ENCODE data around the gene KLRF2.

KLRF2 gene

DNA sequence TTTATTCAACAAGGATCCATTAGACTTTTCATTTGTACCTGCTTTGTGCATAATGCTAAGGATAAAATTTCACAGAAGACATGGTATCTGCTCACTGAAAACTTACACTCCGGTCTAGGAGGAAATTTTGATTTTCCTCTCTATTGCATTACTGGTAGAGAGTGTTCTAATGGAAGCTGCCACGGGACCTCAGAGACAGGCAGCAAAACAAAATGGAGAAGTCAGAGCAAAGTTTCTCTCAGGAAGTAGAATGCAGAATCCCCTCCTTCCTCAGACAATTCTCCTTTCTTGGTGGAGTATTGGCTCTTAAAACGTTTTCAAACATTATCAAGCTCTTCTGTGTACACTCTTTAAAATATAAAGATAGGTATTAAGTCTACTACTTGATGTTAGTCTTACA lies 24.4 kb upstream of the KLRF2 start:
- no peak overlapping the region for H3K4me3 ChIP-seq (ENCODE audit: low read length)
- DNase-seq (ENCODE audit: low read depth) = no peak
- TF ChIP-seq, protein P1, sequence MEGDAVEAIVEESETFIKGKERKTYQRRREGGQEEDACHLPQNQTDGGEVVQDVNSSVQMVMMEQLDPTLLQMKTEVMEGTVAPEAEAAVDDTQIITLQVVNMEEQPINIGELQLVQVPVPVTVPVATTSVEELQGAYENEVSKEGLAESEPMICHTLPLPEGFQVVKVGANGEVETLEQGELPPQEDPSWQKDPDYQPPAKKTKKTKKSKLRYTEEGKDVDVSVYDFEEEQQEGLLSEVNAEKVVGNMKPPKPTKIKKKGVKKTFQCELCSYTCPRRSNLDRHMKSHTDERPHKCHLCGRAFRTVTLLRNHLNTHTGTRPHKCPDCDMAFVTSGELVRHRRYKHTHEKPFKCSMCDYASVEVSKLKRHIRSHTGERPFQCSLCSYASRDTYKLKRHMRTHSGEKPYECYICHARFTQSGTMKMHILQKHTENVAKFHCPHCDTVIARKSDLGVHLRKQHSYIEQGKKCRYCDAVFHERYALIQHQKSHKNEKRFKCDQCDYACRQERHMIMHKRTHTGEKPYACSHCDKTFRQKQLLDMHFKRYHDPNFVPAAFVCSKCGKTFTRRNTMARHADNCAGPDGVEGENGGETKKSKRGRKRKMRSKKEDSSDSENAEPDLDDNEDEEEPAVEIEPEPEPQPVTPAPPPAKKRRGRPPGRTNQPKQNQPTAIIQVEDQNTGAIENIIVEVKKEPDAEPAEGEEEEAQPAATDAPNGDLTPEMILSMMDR (IDR thresholded peaks at IDR 0.05; ENCODE audit: insufficient read depth, low read depth, low read length, missing control alignments) = no peak

DNA sequence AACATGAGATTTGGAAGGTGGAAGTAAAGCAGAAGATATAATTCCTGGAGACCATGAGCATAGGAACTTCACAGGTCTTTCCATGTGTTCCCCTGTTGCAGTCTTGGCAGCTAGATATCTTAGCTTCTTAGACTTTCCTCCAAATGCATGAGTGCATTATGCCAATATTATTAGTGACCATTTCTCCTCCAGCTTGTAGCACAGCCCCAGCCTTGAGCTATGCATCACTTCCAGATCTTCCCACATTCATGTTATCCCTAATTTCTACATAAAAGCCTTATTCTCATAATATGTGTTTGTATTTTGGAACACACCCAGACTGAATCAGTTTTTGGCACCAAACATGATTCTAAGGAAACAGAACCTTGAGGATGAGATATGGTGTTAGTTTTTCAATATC lies 23.2 kb upstream of the KLRF2 start:
- H3K4me3 ChIP-seq (ENCODE audit: low read length) = no peak overlapping the region
- DNase-seq (ENCODE audit: low read depth) = no peak
- TF ChIP-seq, protein P1 (IDR thresholded peaks at IDR 0.05; ENCODE audit: insufficient read depth, low read depth, low read length, missing control alignments) = no peak

DNA sequence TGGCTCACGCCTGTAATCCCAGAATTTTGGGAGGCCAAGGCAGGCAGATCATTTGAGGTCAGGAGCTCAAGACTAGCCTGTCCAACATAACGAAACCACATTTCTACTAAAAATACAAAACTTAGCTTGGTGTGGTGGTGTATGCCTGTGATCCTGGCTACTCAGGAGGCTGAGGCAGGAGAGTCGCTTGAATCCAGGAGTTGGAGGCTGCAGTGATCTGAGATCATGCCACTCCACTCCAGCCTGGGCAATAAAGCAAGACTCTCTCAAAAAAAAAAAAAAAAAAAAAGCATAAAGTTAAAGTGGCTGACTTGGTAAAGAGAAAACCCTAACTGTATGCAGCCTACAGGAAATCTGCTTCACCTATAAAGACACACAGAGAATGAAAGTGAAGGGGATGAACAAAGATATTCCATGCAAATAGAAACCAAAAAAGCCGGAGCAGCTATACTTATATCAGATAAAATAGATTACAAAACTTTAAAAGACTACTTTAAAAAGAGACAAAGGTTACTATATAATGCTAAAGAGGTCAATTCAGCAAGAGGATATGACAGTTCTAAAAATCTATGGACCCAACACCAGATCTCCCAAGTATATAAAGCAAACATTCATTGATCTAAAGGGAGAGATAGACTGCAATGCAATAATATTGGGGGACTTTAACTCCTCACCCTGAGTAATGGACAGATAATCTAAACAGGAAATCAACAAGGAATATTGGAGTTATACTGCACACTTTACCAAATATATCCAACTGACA lies 16.2 kb upstream of the KLRF2 start:
- DNase-seq (ENCODE audit: low read depth) = no peak
- no peak overlapping the region for H3K4me3 ChIP-seq (ENCODE audit: low read length)

DNA sequence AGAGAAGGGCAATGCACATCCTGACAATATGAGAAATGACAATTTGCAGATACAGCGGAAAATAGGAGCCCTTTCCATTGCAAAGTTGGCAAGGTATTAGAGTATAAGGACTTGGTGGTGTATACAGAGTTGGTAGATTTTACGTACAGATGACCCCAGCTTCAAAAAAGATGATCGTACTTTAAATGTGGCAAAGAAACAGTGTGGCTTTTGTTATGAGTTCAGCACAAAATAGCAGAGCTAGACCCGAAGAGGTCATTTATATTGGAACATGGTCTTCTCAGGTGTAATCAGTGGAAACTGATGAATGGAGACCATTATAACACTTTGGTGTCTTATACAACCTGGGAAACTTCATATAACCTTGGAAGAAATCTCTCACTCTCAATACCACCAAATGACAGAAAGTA lies 14.4 kb upstream of the KLRF2 start:
- H3K4me3 ChIP-seq (ENCODE audit: low read length) = no peak overlapping the region
- no peak for DNase-seq (ENCODE audit: low read depth)
- TF ChIP-seq, protein P1 (IDR thresholded peaks at IDR 0.05; ENCODE audit: insufficient read depth, low read depth, low read length, missing control alignments) = no peak

More for the DNA sequence above, 16.2 kb upstream of the KLRF2 start:
- TF ChIP-seq, protein P1 (IDR thresholded peaks at IDR 0.05; ENCODE audit: insufficient read depth, low read depth, low read length, missing control alignments) = no peak

DNA sequence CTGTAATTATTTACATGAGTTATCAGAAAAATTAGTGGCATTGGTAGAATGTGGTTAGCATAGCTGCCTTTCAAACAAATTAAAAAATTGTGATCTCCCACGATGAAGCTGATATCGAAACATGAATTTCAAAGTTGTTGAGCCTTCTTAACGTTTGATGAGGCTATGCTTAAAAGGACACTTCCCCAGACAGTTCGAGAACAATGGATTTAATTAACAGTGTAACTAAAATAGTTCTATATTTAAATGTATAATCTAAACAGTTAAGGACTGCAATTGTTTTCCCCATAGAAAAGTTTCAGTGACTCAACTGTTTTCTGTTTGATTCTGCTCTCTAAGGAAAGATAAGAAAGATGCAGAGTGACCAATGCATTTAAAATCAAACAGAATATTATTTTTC lies 13.8 kb upstream of the KLRF2 start:
- no peak for DNase-seq (ENCODE audit: low read depth)
- H3K4me3 ChIP-seq (ENCODE audit: low read length) = no peak overlapping the region
- TF ChIP-seq, protein P1 (IDR thresholded peaks at IDR 0.05; ENCODE audit: insufficient read depth, low read depth, low read length, missing control alignments) = no peak

DNA sequence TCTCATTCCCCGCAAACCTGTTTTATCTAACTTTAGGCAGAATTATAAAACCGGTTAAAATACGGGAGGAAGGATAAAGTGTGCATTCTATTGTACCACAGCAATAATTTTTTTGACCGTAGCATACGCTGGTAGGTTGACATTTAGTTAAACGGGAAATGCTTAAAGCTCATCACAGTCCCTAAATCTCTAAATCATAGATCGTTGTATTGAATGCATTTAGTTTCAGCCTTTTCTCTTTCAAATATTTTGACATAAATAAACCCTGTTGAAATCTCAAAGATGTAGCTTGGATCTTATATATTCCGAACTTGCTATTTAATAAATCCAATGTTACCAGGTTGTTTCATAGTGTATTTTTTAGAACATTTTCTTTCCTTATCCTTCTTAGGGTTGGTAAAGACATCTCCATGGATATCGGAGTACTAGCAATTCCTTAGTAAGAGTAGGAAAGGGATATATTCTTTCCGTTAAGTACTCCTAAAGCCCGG lies 12.9 kb upstream of the KLRF2 start:
- no peak for DNase-seq (ENCODE audit: low read depth)
- TF ChIP-seq, protein P1 (IDR thresholded peaks at IDR 0.05; ENCODE audit: insufficient read depth, low read depth, low read length, missing control alignments) = no peak
- H3K4me3 ChIP-seq (ENCODE audit: low read length) = peak overlapping the region; percentile 55

DNA sequence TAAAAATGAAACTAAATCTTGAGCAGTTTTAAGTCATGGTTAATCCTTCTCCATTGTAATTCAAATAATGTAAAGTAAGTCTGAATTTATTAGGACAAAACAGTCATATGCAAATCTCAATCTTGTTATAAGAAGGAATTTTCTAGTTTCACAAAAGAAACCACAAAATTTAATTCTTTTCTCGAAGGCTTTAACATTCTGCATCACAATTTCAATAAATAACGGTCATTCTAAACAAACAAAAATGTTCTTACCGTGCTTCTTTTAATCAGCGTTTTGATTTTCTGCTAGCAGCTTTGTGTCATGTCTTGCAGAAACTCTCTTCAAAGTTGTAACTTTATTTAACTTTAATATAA lies 12.4 kb upstream of the KLRF2 start:
- peak overlapping the region; percentile 55 for H3K4me3 ChIP-seq (ENCODE audit: low read length)
- TF ChIP-seq, protein P1 (IDR thresholded peaks at IDR 0.05; ENCODE audit: insufficient read depth, low read depth, low read length, missing control alignments) = no peak
- DNase-seq (ENCODE audit: low read depth) = no peak
